ENCODE measurements around the gene ASTL. TPM values are rescaled to one million over a fixed set of nuclear protein-coding genes. Genes with fewer than 3 reads are reported as not detected.
A peak's percentile ranks its signal among the peaks of the same experiment; 100 is the strongest.

Gene ASTL
- total RNA-seq, 1 donor from 2014 or later = 1.4 TPM

GRCh38 chr2:96159084-96159830 lies 21.0 kb upstream of the ASTL start:
- no peak for DNase-seq (ENCODE audit: low spot score)

- no peak for DNase-seq (ENCODE audit: low spot score)
Measured at GRCh38 chr2:96158554-96158940, 20.2 kb upstream of the ASTL start.

DNA sequence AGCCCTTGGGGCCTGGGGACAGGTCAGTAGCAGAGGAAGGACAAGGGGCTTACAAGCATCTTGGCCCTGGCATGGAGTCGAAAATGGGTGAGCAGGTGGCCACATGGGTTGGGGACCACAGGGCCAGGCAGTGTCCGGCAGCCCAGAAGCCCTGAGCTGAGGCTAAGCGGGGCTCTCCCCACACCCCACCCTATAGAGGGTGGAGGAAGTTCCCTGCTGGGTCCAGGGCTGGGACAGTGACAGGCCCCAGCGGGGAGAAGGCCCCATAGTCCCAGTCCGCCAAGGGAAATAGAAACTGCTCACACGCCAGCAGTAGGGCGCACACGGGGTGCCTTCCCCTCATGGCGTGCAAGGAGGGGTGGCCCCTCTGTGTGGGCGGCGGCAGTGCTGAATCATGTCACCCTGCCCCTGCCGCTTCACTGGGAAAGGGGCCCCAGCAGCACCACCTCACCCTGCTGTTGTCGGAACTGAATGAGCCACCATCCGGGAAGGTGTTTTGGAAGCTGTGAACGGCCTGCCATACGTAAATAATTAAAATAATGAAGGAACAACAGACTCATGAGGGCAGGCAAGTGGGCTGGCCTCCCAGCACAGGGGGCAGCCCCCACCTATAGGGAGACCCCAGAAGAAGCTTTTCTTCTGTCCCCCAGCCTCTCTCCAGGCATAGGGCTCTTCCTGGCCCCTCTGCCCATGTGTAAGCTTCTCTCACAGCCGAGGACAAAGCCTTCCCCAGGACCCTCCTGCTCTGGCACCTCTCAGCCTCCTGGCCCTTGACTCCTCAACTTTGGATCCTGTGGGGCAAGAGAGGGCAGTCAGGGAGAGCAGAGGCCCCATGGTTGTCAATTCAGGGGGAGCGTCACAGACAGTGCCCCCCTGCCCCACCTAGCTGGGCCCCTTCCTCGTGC lies 19.6 kb upstream of the ASTL start:
- DNase-seq (ENCODE audit: low spot score) = no peak

GRCh38 chr2:96156926-96157648 lies 18.8 kb upstream of the ASTL start:
- no peak for DNase-seq (ENCODE audit: low spot score)

DNA sequence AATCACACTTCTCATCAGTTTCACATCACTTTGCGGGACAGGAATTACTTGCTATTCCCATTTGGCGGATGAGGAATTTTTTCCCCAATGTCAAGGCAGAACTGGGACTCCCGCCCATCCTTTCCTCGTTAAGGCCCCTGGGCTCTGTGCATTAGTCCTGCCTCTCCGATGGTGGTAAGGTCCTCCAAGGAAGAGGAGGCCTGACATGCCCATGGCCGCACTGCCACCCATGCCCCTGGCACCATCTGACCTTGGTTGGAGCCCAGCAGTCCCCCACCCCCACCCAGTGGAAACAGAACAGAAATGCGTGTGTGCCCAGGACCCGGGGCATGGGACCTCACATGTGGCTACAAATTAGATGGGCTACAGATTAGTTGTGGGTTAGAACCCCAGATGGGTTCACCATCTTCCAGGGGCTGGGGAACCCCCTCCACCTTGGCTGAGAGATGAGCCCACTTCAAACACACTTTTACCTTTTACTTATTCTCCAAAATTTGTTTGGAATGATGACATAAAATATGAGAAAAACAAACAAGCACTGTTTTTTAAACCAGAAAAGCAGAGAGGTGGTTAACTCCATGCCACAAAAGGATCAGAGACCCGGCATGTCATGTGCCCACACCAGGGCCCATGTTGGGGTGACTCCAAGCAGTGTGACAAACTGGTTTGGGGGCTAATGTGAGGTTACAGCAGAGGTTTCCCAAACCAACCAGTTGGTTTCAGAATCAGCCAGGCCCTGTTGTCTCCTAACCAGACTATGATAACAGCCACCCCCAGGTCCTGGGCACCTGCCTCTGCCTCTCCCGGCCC lies 17.9 kb upstream of the ASTL start:
- DNase-seq (ENCODE audit: low spot score) = no peak

DNA sequence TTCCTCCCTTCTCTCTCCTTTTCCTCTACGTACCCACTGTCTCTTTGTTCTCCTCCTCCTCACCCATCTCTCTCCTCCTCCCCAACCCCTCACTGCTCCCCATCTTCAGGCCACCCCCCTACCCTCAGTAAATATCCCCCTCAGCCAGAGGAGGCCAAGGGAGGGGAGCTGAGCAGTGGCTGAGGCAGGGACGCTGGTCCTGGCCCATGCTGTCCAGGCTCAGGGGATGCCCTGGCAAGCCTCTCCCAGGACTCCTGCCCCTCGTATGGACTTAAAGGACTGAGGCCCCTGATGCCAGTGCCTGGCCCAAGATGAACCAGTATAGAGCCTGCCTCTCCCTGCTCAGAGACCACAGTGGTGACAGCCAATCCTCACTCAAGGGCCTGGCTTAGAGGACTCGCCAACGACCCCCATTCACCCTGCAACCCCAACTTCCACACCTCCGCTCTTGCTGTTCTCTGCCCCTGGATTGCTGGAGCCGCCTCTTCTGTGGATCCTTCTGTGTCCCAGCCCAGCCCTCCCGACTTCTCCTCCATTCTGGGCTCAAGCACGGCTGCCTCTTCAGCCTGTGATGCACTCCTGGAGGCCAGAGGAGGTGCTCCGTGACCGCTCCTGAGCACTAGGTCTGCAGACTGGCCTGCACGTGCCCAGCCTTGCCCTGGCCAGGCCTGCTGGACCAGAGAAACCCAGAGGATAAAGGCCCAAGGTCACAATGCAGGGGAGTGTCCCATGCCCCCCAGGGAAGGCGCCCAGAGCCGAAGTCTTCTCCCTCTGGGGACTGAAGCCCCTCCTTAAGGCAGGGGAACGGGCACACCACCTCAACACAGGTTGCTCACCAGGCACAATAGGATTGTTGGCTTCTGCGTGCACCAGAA lies 16.4 kb upstream of the ASTL start:
- DNase-seq (ENCODE audit: low spot score) = no peak

DNA sequence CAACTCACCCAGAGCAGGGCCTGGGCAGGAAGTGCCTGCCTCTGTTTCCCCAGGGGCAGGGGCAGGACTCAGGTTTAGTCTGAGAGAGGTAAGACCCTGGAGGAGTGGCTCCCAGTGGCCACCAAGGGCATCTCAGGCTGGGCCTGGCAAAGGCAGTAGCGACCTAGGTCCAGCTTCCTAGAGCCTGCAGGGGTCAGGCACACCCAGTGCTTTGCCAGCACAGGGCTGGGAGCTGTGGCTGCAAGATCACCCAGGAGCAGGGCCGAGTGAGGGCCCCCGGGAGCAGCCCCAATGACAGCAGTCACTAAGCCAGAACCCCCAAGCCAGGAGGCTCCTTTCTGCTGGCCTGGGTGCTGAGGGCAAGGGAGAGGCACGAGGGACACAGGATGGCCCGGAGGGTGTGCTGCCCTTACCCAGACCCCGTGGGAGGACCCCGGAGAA lies 15.7 kb upstream of the ASTL start:
- DNase-seq (ENCODE audit: low spot score) = no peak

DNA sequence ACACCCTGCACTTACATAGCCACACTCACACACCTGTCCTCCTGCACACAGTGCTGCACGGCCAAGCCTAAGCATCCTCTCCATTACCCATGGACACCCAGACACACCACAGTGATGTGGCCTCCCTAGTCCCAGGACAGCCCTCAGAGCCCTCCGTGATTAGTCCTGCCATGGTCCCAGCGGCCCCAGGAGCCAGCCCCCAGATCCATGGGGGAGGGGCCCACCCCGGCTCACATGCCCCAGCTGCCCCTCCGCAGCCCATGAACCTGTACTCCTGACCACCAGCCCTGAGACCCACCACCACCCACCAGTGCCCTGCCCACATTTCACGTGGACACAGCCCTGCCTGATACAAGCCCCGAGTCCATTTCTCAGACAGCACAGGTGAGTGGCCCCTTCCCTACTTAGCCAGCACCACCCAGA lies 15.0 kb upstream of the ASTL start:
- DNase-seq (ENCODE audit: low spot score) = no peak

- DNase-seq (ENCODE audit: low spot score) = no peak
Measured at GRCh38 chr2:96152304-96153161, 14.2 kb upstream of the ASTL start.

- DNase-seq (ENCODE audit: low spot score) = no peak
Measured at GRCh38 chr2:96151595-96152303, 13.4 kb upstream of the ASTL start.

- DNase-seq (ENCODE audit: low spot score) = no peak
Measured at GRCh38 chr2:96150791-96151594, 12.7 kb upstream of the ASTL start.

DNA sequence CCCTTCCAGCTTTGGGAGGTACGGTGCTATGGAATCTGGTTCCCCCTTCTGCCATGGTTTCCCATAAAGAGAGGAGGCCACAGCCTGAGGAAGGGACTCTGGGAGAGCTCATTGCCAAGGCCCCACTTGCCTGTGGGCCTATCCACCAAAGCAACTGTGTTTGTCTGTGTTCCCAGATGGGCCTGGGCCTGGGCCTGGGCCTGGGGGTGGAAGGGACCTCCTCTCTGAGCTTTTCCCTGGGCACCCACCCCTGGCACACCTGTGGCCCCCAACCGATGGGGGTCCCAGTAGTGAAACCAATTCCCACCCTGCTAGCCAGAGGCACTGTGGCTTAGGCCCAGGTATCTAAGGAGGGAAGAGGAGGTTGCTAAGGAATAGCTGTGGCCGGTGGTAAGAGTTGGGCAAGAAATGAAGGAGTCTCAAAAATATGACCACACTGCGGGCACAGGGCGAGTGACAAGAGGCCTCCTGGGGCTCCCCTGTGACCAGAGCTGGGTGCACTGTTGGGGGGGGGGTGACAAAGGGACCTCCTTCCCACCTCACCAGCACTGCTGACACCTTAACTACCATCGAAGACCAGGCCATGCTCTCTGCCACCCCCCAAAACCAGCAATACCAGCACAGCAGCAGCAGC lies 11.8 kb upstream of the ASTL start:
- no peak for DNase-seq (ENCODE audit: low spot score)

GRCh38 chr2:96148410-96149217 lies 10.3 kb upstream of the ASTL start:
- DNase-seq (ENCODE audit: low spot score) = peak; percentile 75

DNA sequence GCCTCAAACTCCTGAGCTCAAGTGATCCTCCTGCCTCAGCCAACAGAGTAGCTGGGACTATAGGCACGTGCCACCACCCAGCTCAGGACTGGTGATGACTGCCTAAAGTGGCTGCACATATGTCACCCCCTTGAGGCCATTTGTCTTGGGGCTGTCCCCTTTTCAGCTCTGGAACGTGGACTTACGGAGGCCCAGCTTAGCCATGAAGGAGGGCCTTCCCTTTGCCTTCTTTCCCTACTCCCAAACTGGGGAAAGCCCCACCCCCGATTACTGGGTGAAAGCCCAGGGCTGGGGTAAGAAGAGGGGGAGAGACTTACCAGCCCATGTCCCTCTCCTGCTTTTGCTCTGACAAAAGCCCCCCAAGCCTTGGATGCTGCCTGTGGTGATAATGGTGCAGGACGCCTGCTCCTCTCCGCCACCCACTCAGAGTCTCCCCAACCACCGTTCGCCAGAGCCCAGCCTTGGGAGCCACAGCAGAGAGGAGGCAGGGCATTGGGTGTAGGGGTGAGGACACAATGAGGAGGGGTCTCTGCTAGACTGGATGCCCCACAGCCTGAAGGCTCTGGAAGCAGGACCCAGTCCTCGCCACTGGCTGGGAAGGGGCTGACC lies 9.4 kb upstream of the ASTL start:
- no peak for DNase-seq (ENCODE audit: low spot score)

GRCh38 chr2:96146881-96147592 lies 8.7 kb upstream of the ASTL start:
- peak; percentile 39 for DNase-seq (ENCODE audit: low spot score)
